NCI-H345 (cell line): ENCODE data around the gene CERS6.
"Not testable (repeated sequence)": the region's sequence is repeated elsewhere in the genome, so short reads cannot be mapped to it uniquely, and the experiment has no call there.

Experiments
- DNase-seq: peaks from one replicate; lab custom pipeline; 2025; lab: John Stamatoyannopoulos, UW

The CERS6 gene

DNA sequence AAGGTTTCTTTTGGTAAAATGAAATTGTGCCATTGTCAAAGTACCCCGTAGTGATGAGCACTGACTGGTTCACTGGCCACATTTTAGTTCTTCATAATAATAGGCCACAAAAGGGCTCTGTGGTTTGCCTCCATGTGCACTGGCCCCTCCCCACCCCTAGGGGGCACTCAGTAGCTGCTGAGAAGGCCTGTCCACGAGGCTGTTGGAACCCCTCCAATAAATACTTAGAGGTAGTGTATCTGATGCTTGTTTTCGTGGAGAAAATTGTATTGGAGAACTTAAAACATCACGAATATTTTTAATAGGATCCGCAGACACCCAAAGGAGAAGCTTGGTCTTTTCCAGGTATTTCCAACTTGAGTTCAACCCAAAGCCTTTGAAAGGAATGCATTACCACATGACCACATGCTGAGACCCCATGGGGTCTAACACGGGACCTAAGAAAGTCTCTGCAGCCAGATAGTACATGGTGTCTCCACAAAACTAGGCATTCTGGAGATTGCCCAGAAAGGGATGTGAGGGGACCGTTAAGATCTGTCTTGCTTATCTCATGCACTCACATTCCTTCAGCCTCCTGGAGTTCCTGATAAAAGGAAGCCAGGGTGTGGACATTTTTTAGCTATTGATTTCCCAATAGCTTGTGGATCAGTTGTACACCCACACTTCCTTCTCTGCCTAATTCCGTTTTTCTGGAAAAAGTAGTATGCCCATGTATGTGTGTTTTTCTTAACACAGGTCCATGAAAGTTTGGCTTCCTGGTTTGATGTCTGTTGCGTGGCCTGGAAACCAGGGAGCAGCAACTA, 317.8 kb downstream of the CERS6 start:
- DNase-seq = peak; percentile 52

DNA sequence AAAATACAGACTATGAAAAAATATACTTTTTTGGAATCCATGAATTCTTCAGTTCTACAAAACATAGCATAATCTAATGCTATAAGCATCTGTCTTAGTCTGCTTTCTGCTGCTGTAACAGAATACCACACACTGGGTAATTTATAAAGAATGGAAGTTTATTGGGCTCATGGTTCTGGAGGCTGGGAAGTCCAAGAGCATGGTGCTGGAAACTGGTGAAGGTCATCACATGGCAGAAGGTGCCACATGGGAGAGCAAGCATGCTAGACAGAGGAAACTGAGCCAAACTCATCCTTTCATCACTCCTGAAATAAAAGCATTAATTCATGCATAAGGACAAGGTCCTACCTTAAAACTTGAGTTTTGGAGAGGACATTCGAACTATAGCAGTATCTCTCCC, 319.8 kb downstream of the CERS6 start:
- DNase-seq = no peak

DNA sequence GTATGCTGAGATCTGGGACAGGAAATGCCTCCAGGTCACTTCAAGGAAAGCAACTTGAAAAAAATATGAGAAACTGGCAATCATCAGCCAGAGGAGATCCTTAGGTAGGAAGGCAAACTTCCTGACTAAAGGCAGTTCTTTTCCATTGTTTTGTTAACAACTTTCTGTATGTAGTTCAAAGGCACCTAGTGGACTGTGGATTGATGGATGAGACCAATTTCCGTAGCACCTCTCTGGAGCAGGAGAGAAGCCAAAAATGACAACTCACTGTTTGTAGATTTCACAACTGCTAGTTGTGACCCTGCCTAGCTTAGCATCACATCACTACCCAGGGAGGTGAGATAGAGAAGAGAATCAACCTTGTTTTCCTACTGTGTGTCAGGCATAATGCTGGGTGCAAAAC, 324.6 kb downstream of the CERS6 start:
- DNase-seq = no peak

DNA sequence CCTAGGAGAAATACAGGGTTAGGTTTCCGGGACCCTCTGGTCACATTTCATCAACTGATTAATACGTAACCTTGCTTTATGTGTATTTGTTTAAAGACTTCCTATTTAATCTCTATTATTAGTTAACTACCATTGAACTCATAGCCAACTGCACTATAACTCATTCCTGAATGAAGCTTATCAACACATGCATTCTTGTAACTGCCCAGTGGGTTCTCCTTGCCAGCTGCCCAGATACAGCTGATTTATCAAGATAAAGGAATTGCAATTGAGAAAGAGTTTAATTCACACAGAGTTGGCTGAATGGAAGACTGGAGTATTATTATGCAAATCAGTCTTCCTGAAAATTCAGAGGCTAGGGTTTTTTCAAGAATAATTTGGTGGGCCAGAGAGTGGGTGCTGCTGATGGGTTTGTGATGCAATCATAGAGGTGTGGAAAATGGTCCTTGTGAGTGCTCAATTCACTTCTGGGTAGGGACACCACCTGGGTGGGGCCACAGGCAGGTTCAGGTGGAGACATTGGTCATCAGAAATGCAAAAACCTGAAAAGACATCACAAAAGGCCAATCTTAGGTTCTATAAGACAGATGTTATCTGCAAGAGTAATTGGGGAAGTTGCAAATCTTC, 325.2 kb downstream of the CERS6 start:
- DNase-seq = no peak

DNA sequence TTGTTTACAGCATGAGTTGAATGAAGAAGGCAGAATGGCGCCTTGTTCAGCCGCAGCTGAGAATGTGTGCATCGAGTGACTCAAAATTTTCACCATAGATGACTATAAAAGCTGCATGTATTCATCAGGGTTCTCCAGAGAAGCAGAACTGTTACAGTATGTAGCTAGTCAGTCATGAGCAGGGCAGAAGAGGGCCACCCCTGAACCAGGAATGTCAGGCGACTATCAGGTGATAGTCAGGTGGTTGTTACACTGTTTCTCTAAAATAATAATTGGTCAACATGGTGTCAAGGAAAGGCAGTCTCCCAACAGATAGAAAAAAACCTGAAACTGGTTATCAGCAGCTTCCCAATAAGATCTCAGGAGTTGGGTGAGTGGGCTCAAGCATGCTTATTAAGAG, 326.2 kb downstream of the CERS6 start:
- no peak for DNase-seq

DNA sequence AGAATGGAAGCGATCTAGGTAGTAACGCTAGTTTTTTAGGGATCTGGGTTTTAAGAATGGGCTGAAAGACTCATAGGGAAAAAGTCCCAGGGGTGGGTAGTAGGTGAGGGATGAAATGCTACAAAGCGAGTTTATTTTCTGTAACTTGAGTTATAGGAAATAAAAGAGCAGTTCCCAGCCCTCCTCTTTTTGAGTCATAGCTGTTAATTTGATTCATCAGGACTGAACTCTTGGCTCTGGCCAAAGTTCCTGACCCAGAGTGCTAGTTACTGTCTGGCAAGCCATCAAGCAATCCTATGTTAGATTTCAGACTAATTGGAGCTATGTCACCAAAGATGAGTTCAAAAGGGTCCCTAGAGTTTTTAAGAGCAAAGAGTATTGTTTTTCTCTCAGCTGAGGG, 328.9 kb downstream of the CERS6 start:
- DNase-seq = no peak

DNA sequence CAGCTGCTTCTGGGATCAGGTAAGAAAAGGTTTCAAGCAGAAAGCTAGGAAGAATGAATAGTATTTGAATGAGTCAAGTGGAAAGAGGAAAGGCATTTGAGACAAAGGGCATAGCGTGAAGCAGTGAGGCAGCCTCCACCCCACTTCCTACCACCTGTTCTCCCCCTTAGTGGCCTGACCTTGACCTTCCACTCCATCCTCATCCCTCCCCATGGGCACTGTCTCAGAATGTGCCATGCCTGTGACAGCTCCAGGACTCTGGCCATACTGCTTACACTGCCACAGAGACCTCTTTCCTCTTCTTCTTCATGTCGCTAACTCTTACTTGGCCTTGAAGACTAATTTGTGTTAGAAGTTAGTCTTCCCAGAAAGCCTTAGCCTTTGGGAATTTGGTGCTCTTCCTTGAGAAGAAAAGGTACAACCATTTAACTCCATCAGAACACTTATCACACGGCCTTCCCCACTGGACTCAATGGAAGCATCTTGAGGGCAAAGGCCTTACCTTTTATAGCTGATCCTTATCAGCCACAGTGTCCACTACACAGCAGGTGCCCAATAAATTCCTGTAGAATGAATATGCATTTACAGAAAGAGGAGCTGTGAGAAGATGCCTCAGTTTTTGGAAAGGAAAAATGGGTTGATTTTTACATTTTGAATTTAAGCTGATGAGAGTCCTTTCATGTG, 331.2 kb downstream of the CERS6 start:
- DNase-seq = no peak

DNA sequence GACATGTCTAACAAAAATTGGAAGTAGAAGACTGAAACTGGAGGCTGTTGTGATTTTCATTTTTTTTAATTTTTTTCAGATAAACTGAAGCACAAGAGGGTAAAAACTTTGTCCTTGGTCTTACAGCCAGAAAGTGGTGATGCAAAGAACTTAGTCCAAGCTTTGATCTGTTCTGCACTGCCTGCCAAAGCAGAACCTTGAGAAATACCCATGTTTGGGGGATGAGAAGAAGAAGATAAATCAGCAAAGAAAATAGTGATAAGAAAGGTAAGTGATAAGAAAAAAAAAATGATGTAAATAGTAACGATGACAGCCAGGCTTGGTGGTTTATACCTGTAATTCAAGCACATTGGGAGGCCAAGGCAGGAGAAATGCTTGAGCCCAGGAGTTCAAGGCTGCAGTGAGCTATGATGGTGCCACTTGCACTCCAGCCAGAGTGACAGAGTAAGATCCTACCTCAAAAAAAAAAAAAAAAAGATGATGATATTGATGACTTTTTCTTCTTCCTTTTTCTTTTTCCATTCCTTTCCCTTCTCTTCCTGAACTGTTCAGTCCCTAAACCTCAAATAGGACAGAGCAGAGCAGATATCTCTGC, 331.8 kb downstream of the CERS6 start:
- no peak for DNase-seq

DNA sequence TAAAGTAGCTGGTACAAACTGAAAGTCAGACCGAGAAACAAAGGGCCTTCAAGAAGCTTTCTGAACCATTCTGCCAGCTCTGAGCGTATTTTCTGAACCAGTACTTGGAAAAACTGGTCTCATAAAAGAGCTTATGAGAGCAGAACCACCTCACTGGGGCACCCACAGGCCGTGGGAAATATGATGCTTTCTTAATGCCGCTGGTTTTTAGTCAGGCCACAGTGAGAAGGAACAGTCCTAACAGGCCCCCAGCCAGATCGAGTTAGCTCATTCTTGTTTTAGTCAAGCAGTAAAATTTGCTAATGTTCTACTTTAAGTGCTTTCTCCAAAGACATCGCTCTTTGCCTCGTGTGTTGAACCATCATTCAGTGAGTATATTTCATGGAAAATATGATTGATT, 333.7 kb downstream of the CERS6 start:
- no peak for DNase-seq

DNA sequence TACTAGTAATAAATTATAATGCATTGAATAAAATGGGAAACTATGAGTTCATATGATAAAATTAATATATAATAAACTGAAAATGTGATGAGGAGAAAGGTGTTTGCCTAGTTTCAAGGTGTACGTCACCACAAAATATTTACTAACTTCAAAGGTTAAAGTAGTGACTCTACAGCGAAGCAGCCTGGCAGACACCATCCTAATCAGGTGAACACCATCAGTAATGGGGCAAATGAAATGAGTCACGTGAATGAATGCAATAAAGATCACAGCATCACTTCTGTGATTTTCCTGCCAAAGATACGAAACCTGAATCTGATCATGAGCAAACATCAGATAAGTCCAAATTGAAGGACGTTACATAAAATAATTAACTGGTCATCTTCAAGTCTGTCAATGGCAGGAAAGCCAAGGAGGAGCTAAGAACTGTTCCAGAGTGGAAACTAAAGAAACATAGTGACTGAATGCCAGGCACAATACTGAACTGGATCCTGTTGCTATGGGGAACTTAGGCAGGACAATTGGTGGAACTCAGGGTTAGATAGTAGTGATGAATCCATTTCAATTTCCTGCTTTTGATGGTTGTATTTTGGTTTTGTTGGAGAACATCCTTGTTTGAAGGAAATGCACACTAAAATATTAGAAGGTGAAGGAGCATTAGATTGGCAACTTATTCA, 334.3 kb downstream of the CERS6 start:
- DNase-seq = no peak

DNA sequence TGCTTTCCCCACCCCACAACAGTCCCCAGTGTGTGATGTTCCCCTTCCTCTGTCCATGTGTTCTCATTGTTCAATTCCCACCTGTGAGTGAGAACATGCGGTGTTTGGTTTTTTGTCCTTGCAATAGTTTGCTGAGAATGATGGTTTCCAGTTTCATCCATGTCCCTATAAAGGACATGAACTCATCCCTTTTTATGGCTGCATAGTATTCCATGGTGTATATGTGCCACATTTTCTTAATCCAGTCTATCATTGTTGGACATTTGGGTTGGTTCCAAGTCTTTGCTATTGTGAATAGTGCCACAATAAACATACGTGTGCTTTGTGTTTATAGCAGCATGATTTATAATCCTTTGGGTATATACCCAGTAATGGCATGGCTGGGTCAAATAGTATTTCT, 335.1 kb downstream of the CERS6 start:
- not testable (repeated sequence) for DNase-seq

DNA sequence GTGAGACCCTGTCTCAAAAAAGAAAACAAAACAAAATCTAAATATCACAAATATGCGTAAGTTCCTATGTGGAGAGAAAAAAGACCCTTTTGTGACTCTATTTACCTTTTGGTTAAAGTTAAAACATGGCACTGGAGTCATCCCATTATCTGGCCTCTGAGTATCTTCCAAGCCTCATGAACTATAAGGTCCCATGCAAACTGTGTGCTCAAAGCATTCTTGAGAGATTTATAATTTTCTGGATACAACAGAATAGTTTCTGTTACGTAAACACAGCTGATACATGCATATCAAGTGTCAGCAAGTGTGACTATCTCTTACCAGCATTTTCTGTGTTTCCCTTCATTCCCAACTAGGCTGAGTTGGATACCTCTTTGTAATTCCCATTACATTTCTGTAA, 337.5 kb downstream of the CERS6 start:
- DNase-seq = no peak

DNA sequence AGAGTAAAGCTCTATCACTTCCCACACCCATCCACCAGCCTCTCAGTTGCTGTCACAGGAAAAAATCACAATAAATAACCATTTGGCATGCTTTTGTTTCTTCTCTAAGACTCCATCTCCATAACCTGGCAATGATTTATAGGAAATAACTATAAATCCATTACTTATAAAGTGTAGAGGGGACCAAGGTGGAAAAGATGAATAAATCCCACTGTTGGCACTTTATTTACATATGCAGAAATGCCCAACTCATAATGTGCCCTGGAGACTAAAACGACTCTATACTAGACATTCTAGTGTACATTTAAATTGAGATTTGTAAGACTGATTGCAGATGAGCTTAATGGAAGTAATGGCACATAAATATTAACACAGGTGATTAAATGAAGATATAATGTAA, 338.9 kb downstream of the CERS6 start:
- no peak for DNase-seq

DNA sequence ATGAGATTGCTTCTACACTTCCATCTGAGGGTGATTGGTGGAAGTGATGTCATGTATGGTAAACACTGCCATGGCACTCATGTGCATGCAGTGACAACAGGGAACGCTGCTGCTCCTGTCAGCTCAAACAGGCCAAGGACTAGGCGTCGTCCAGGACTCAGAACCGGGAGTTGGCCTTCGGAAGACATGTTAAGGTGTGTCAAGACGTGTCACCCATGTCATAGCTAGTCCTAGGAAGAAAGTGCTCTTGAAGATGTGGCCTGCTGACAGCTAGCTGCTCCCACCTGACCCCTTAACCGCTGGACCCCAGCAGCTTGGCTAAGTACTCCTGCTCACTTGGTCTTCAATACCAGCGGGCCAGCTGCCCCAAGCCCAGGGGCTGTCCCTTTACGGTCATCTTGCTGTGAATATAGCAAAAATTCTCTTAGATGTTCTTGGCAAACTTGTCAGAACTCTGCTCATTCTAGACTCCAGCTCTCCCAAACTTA, 340.1 kb downstream of the CERS6 start:
- DNase-seq = no peak

DNA sequence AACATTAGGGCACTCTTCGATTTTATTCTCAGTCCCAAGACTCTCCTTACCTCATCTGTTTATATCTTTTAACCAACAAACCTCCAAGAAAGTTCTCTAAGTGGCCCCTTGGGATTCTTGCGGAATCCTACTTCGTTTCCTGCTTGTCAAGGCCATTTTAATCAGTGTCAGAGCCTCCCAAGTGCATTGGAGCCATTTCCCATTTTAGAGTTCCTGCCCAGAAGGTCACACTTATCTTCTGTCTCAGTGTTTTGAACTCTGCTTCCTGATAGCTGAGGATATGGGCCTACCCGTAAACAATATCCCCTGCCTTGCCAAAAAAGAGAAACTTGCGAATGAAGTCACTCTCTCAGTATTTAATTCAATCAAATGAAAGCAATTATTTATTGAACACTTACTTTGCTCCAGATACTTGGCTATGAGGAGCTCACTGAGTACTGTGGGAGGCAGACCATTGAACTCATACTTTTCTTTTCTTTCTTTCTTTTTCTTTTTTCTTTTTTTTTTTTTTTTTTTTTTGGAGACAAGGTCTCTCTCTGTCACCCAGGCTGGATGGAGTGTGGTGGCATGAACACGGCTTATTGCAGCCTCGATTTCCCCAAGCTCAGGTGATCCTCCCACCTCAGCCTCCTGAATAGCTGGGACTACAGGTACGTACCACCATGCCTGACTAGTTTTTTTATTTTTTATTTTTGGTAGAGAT, 340.7 kb downstream of the CERS6 start:
- DNase-seq = no peak

DNA sequence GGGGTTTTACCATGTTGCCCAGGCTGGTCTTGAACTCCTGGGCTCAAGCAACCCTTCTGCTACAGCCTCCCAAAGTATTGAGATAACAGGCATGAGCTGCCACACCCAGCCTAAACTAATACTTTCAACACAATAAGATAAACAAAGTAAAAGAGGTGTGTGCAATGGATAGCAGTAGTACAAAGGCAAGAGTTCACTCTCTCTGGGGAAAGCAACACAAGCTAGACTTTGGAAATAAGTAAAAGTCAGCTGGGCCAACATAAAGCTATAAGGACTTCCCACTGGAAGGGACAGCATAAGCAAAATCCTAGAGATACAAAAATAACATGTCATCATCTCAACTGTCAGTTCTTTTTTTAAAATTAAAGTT, 341.2 kb downstream of the CERS6 start:
- DNase-seq = no peak

DNA sequence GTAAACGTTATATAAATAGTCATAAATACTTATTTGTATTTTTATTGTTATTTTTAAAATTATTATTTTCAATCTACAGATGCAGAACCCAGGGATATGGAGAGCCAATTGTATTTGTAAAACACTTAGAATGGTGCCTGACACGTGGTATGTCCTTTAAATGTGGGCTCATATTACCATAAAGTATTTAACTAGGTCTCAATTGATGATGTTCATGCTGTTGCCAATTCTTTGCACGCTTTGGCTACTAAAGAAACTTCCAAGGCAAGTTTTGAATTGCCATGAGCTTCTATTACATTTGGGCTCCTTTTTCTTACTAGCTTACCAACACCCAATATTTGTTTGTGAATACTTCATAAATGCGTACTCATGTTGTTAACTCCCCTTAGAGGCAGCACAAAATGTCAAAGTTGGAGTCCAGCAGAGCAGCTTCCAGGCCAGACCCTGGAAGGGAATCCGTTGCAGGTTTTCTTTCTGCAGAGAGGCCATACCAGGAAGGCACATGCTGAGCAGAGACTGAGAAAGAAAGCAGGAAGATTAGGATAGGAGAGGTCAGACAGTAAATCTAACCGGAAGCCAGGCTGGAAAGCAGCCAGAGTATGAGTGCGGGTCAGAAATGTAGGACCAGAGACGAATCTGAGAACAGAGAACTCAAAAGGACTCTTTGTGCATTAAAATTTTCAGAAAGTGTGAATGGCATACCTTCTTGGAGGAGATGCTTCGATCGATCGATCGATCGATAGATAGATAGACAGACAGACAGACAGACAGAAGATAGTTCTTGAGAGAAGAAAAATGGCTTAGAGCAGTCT, 342.2 kb downstream of the CERS6 start:
- peak; percentile 56 for DNase-seq

DNA sequence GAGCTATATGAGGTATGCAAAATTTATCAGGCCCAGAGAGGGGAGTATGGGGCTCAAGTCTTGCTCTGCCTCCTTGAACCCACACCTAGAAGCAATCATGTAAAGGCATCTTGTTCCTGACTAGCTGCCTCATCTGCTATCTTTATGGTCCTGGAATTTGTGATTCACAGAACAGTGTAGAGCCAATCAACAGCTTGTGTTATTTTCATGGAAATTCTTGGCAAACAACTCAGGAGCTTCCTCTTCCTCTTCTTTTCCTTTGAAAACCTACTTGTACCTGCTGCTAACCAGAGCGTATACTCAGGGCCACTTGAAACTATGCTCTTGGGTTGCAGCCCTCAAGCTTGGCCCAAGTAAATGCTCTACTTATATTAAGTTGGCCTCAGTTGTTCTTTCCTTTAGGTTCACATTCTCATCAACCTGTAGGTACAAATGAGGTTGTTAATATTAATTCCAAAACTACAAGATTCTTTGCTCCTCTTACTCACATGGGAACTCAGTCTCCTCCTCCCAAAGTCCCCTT, 342.9 kb downstream of the CERS6 start:
- DNase-seq = no peak

DNA sequence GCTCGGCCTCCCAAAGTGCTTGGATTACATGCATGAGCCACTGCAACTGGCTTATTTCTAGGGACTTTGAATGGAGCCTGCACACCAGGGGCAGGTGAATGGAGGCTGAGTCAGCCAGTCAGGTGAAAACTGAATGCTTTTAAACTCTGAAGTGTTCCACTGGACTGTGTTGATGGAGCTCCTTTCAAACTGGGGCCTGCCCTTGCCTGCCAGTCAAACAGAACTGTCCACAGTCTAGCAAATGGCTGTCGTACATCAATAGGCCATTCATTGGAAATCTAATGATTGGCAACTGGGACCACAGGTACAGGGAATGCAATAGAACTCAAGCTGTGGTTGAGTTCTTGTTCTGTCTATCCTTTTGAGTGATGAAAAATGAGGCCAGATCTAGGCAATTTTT, 345.4 kb downstream of the CERS6 start:
- DNase-seq = no peak
